Measurements from ENCODE around the gene ZNF830.
A peak's percentile ranks its signal among the peaks of the same experiment; 100 is the strongest.
"Not testable (repeated sequence)": the region's sequence is repeated elsewhere in the genome, so short reads cannot be mapped to it uniquely, and the experiment has no call there.

Gene ZNF830

GRCh38 chr17:34989473-34989872, 28.1 kb downstream of the ZNF830 start:
- no peak for DNase-seq

GRCh38 chr17:34990921-34991365, 29.6 kb downstream of the ZNF830 start:
- no peak for DNase-seq

DNA sequence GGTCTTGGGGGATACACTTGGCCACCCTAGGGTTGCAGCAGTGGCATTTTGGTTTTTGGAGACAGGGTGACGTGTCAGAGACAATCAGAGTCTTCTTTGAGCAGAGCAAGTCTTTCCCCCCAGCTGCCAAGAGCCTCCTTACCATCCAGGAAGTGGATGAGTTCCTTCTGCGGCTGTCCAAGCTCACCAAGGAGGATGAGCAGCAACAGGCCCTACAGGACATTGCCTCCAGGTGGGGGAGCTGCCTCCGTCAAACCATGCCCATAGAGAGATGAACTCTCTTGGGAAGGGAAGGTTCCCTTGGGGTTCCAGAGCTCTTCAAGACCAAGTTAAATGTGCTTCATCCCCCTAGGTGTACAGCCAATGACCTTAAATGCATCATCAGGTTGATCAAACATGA, 30.3 kb downstream of the ZNF830 start:
- DNase-seq = no peak

GRCh38 chr17:34993031-34993430, 31.7 kb downstream of the ZNF830 start:
- no peak for DNase-seq

DNA sequence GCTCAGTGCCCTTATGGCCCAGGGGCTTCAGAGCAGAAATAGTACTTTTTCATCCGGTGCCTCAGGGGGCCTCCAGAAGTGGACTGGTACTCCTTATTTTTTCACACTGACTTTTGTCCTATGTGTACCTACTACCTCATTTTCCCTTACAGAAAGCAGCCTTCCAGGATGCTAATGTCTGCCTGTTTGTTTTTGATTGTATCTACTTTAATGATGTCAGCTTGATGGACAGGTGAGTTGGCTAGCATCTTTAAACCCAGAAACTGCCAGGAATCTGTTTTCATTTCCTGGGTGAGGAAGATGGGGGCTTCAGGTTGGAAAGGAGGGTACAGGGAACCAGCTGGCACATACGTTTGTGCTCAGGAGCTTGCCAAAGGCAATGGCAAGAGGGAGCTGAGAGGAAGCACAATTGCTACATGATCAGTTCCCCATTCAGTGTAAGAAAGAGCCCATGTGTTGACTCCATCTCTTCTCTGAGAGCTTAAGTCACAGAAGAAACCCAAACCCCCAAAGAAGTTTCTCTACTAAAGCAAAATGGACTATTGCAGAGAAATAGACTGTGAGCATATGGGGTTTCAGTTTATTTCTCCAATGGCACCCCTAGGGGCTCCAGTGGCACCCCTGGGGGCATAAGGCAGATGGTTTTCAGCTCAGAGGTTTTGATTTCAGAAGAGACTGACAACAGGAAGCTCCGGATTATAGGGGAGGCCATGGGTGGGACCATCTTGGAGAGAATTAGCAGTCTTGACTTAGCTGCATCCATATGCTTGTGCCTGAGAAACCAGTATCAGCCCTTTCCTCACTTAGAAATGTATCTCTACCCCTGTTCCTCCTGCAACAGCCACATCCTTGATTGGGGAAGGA, 35.3 kb downstream of the ZNF830 start:
- DNase-seq = no peak

DNA sequence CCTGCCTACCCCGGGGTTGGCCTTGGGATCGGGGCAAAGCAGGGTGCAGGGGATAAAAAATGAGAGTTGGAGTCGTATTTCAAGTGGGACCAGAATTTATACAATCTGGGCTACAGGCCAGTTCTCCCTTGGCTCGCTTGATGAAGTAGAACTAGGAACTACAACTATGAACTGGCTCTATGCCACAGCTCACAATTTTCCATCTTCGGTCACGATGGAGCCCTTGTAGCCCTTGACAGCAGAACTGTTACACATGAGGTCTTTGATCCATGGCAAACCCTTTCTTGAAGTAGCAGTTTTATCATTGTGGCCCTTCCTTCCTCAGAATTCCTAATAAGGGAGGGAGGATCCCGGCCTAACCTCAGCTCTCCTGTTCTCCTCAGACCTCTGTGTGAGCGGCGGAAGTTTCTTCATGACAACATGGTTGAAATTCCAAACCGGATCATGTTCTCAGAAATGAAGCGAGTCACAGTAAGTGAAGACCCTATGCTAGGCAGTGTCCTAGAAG, 36.1 kb downstream of the ZNF830 start:
- peak; percentile 34 for DNase-seq

GRCh38 chr17:34998205-34998604, 36.9 kb downstream of the ZNF830 start:
- DNase-seq = no peak

GRCh38 chr17:34999456-34999855, 38.1 kb downstream of the ZNF830 start:
- DNase-seq = no peak

DNA sequence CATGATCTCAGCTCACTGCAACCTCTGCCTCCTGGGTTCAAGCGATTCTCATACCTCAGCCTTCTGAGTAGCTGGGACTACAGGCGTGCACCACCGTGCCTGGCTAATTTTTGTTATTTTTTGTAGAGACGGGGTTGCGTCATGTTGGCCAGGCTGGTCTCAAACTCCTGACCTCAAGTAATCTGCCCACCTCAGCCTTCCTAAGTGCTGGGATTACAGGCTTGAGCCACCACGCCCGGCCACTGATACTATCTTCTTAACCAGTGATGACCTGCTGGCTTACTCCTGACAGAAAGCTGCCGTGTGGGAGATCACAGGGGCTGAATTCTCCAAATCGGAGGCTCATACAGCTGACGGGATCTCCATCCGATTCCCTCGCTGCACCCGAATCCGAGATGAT, 39.6 kb downstream of the ZNF830 start:
- DNase-seq = not testable (repeated sequence)

DNA sequence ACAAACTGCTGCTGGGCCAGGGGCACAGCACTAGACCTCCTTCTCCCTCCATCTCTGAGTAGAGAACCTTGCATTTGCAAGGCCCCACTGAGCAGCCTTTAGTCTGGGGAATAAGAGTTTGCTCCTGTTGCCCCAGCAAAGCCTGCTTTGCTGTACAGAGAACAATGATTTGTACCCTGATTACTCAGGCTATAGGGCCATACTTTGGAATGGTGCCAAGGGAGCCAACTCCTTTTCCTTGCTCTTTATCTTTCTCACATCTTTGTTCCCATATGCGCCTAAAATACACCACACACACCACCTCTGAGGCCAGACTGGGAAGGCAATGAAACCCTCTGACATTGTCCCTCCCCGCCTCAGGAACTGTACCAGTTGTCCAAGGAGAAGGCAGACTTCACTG, 40.2 kb downstream of the ZNF830 start:
- no peak for DNase-seq

DNA sequence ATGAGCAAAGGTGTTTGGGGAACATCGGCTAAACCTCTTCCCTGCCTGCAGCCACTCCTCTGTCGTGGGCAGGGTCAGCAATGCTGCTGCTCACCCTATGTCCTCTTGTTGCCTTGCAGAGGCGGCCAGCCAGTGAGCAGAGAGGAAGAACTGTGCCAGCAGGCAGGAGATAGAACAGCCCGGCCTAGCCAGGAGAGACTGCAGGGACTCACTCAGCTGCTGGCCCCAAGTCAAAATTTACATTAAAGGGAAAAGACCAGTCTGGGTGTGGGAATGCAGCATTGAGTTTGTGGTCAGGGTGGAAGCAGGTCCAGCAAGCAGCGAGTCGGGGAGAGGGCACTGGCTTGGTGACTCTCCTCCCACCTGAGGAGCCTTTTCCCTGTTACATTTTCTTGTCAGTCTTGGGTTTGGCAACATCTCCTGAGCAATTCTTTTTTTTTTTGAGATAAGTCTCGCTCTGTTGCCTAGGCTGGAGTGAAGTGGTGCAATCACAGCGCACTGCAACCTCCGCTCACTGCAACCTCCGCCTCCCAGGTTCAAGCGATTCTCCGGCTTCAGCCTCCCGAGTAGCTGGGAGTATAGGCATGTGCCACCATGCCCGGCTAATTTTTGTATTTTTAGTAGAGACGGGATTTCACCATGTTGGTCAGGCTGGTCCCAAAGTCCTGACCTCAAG, 41.7 kb downstream of the ZNF830 start:
- no peak for DNase-seq

DNA sequence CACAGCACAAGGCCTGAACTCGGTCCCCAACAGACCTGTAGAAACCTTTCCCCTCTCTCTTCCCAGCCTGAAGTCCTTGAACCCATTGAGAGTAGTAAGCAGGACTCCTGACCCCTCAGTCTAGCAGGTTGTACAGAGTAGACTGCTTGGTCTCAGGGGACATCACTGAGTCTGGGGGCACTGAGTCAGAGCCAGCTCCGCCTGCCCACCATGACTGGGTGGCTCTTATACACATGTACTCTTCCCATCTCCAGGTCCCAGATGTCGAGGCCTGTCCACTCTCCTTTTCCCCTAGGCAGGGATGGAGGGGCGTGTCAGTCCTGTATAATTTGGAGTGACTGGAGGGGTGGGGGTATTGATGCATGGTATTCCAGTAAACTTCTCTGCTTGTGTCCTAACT, 42.4 kb downstream of the ZNF830 start:
- DNase-seq = no peak

DNA sequence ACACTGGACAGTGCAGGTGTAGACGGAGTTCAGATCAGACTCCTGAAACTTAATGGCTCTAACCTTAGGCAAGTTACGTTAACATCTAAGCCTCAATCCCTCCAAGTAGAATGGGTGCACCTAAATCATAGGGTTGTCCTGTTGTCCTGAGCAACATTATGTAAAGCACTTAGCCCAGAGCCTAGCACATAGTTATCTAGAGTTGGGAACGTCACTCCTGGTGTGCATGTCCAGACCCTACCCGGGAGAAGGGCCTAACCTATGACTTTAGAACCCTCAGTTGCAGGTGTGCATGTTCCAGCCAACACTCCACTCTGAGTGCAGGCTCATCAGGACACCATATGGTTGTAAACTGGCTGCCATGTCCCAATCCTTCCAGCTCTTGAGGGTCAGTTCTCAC, 45.0 kb downstream of the ZNF830 start:
- DNase-seq = no peak

DNA sequence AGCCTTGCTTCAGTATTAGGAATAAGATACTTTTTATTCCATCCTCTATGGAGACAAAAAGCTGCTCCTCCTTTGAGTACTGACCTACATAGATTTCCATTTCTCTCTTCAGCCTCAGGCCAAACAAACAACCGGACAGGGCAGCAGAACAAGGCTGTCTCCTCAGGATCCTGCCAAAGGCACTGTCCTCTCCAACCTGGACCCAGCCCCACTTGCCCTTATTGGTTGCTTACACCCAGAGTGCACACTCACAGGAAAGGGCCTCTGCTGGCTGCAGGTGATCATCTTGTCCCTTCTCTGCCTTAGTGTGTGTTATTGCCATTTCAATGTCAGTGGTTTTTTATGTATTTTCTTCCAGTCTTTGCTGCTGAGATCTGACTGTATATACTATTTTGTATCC, 45.6 kb downstream of the ZNF830 start:
- DNase-seq = no peak

- no peak for DNase-seq
These were observed 48.8 kb downstream of the ZNF830 start for GRCh38 chr17:35010093-35010492.

DNA sequence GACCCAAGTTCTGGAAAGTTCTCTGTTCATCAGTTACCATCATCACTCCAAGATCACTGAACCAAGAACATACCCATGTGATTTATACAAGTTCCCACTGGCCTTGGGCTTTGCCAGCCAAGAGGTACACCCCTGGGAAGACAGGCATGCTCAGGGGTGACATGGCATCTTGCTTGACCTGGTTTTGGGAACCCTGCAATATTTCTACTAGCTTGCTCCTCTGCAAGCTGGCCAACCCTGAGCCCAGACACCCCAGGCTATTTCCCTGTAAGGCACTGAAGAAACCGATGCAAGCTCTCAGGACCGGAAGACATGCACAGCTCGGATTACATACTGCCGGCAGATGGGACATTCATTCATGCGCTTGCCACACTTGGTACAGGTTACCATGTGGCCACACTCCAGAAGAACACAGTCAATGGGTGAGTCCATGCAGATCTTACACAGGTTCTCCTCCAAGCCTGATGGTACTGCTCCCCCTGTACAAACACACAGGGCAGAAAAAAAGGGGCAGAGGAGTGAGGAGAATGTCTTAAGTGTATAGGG, 50.4 kb downstream of the ZNF830 start:
- DNase-seq = no peak
